WTC11 (cell line): ENCODE data around the gene OLFM3. TPM values are rescaled to one million over a fixed set of nuclear protein-coding genes. Genes with fewer than 3 reads are reported as not detected.

Source experiments
- ATAC-seq: fragments of 200-7000 bp; cut with Tn5 transposase; 2 replicates; pipeline ENCODE4 v1.10.0; 2021; ENCODE audit warnings: mild to moderate bottlenecking, moderate library complexity
- CTCF ChIA-PET: fragments of 300-600 bp; sonication (Branson Sonifier 250); formaldehyde crosslinking; loops from one replicate; lab custom pipeline; 2021; ENCODE audit warnings: antibody characterized with exemption; lab: Charles Lee
- POLR2A ChIA-PET: fragments of 350-600 bp; sonication (Branson Sonifier 250); formaldehyde crosslinking; loops from one replicate; lab custom pipeline; 2021; ENCODE audit warnings: antibody characterized with exemption; lab: Charles Lee
- DNase-seq: peaks from one replicate; pipeline ENCODE4 v3.0.0; 2021; ENCODE audit warnings: low spot score
- H3K27ac Mint-ChIP-seq: 2 replicates; pipeline ENCODE4 v1.8.0; 2021; ENCODE audit warnings: mixed read lengths
- H3K27me3 Mint-ChIP-seq: 2 replicates; pipeline ENCODE4 v1.8.0; 2021; ENCODE audit warnings: low read depth, mild to moderate bottlenecking, moderate library complexity, mixed read lengths
- H3K36me3 Mint-ChIP-seq: 2 replicates; pipeline ENCODE4 v1.8.0; 2021; ENCODE audit warnings: mixed read lengths
- H3K4me1 Mint-ChIP-seq: 2 replicates; pipeline ENCODE4 v1.8.0; 2022; ENCODE audit warnings: mixed read lengths
- H3K4me3 Mint-ChIP-seq: 2 replicates; pipeline ENCODE4 v1.8.0; 2021; ENCODE audit warnings: mild to moderate bottlenecking, moderate library complexity, mixed read lengths
- H3K9me3 Mint-ChIP-seq: 2 replicates; pipeline ENCODE4 v1.8.0; 2021; ENCODE audit warnings: mixed read lengths
- ATF1 ChIP-seq: sonication (generic); formaldehyde crosslinking; IDR thresholded peaks from 2 replicates; pipeline ENCODE4 v1.8.1; 2023; ENCODE audit warnings: mild to moderate bottlenecking, moderate library complexity, missing genetic modification reagents
- CBFB ChIP-seq: sonication (generic); formaldehyde crosslinking; IDR thresholded peaks from 2 replicates; pipeline ENCODE4 v1.8.1; 2022; ENCODE audit warnings: mild to moderate bottlenecking, low read depth, missing genetic modification reagents
- CREM ChIP-seq: sonication (generic); formaldehyde crosslinking; IDR thresholded peaks from 2 replicates; pipeline ENCODE4 v1.8.1; 2022; ENCODE audit warnings: mild to moderate bottlenecking, missing genetic modification reagents, moderate library complexity
- ETV6 ChIP-seq: sonication (generic); formaldehyde crosslinking; IDR thresholded peaks from 2 replicates; pipeline ENCODE4 v1.8.1; 2022; ENCODE audit warnings: mild to moderate bottlenecking, missing genetic modification reagents
- FOXJ3 ChIP-seq: sonication (generic); formaldehyde crosslinking; IDR thresholded peaks from 2 replicates; pipeline ENCODE4 v1.9.0; 2021; ENCODE audit warnings: missing genetic modification reagents, mild to moderate bottlenecking, borderline replicate concordance
- GRHL2 ChIP-seq: fragments of 250-450 bp; sonication (Bioruptor Pico); IDR thresholded peaks from 2 replicates; pipeline ENCODE4 v1.8.0; 2022; ENCODE audit warnings: mild to moderate bottlenecking, moderate library complexity; ENCODE audit not compliant: insufficient replicate concordance, severe bottlenecking
- GTF2I ChIP-seq: fragments of 250-450 bp; sonication (Bioruptor Pico); conservative IDR thresholded peaks from 2 replicates; pipeline ENCODE4 v1.4.0; 2021; ENCODE audit warnings: mild to moderate bottlenecking
- HMGA2 ChIP-seq: fragments of 250-450 bp; sonication (Bioruptor Pico); IDR thresholded peaks from 2 replicates; pipeline ENCODE4 v1.4.0; 2021; ENCODE audit warnings: mild to moderate bottlenecking, moderate library complexity
- JAZF1 ChIP-seq: fragments of 250-450 bp; sonication (Bioruptor Pico); IDR thresholded peaks from 2 replicates; pipeline ENCODE4 v1.9.0; 2021; ENCODE audit warnings: moderate library complexity, mild to moderate bottlenecking, inconsistent platforms
- MXD4 ChIP-seq: fragments of 250-450 bp; sonication (Bioruptor Pico); IDR thresholded peaks from 2 replicates; pipeline ENCODE4 v1.8.0; 2021; ENCODE audit warnings: mild to moderate bottlenecking, moderate library complexity, borderline replicate concordance
- NFYB ChIP-seq: sonication (generic); formaldehyde crosslinking; conservative IDR thresholded peaks from 2 replicates; pipeline ENCODE4 v1.8.0; 2022; ENCODE audit warnings: low read depth, missing genetic modification reagents
- RORB ChIP-seq: fragments of 250-450 bp; sonication (Bioruptor Pico); IDR thresholded peaks from 2 replicates; pipeline ENCODE4 v1.9.0; 2021; ENCODE audit warnings: mild to moderate bottlenecking
- SOX15 ChIP-seq: fragments of 250-450 bp; sonication (Bioruptor Pico); IDR thresholded peaks from 2 replicates; pipeline ENCODE4 v1.9.0; 2021; ENCODE audit warnings: mild to moderate bottlenecking
- TEAD4 ChIP-seq: sonication (generic); formaldehyde crosslinking; IDR thresholded peaks from 2 replicates; pipeline ENCODE4 v1.8.0; 2022; ENCODE audit warnings: mild to moderate bottlenecking, missing genetic modification reagents
- TP53 ChIP-seq: sonication (generic); formaldehyde crosslinking; IDR thresholded peaks from 2 replicates; pipeline ENCODE4 v1.8.1; 2023; ENCODE audit warnings: mild to moderate bottlenecking, missing genetic modification reagents
- ZNF232 ChIP-seq: sonication (generic); formaldehyde crosslinking; IDR thresholded peaks from 2 replicates; pipeline ENCODE4 v1.8.0; 2022; ENCODE audit warnings: mild to moderate bottlenecking, missing genetic modification reagents
- ZNF416 ChIP-seq: fragments of 250-450 bp; sonication (Bioruptor Pico); IDR thresholded peaks from 2 replicates; pipeline ENCODE4 v1.9.0; 2021; ENCODE audit warnings: mild to moderate bottlenecking, inconsistent platforms
- ZNF423 ChIP-seq: fragments of 250-450 bp; sonication (Bioruptor Pico); IDR thresholded peaks from 2 replicates; pipeline ENCODE4 v2.1.2; 2022; ENCODE audit warnings: mild to moderate bottlenecking, moderate library complexity
- total RNA-seq: library from RNA; stranded (reverse); gene quantifications from 3 replicates; pipeline ENCODE4 v1.2.3, GENCODE V29; 2021
- TF ChIP-seq, protein P1 (sequence below): sonication (generic); formaldehyde crosslinking; conservative IDR thresholded peaks from 2 replicates; pipeline ENCODE4 v1.8.1; 2022; ENCODE audit warnings: mild to moderate bottlenecking, missing genetic modification reagents
- TF ChIP-seq, protein P2 (sequence below): sonication (generic); formaldehyde crosslinking; IDR thresholded peaks from 2 replicates; pipeline ENCODE4 v1.8.1; 2023; ENCODE audit warnings: mild to moderate bottlenecking, missing genetic modification reagents
- TF ChIP-seq, protein P3 (sequence below): fragments of 250-450 bp; sonication (Bioruptor Pico); IDR thresholded peaks from 2 replicates; pipeline ENCODE4 v1.9.0; 2021; ENCODE audit warnings: moderate library complexity, mild to moderate bottlenecking, inconsistent platforms, borderline replicate concordance
- TF ChIP-seq, protein P4 (sequence below): sonication (generic); formaldehyde crosslinking; IDR thresholded peaks from 2 replicates; pipeline ENCODE4 v1.8.1; 2023; ENCODE audit warnings: mild to moderate bottlenecking, moderate library complexity, missing genetic modification reagents
- TF ChIP-seq, protein P5 (sequence below): fragments of 200-600 bp; IDR thresholded peaks from 2 replicates; pipeline ENCODE4 v1.8.0; 2022; ENCODE audit warnings: antibody characterized with exemption
- TF ChIP-seq, protein P6 (sequence below): sonication (generic); formaldehyde crosslinking; IDR thresholded peaks from 2 replicates; pipeline ENCODE4 v1.8.0; 2022; ENCODE audit warnings: mild to moderate bottlenecking, missing genetic modification reagents
- TF ChIP-seq, protein P7 (sequence below): sonication (generic); formaldehyde crosslinking; IDR thresholded peaks from 2 replicates; pipeline ENCODE4 v1.8.1; 2023; ENCODE audit warnings: mild to moderate bottlenecking, missing genetic modification reagents, moderate library complexity

Gene OLFM3
- total RNA-seq, 1 experiment from 2014 or later, result 0.37 TPM

DNA sequence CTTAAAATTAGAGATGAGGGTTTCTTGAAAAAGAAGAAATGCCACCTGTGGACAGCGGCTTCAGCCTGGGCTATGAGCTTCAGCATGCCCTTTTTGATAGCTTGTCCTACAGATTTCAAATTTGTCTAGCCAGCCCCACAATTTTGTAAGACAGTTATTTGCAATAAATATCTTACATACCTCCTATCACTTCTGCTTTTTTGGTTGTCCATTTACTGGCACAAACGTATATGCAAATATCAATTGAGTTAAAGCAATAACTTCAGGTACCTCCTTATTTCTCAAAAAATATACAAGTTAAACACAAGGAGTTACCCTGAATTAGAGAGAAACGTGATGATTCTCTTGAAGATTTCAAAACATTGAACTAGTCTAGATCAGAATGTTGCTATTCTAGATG, 53.5 kb downstream of the OLFM3 start:
- no peak for TF ChIP-seq NFYB (CRISPR knock-in tag)
- no peak for TF ChIP-seq ETV6 (CRISPR knock-in tag)
- no peak for TF ChIP-seq SOX15 (CRISPR knock-in tag)
- TF ChIP-seq CREM (CRISPR knock-in tag), result no peak
- TF ChIP-seq, protein P1, sequence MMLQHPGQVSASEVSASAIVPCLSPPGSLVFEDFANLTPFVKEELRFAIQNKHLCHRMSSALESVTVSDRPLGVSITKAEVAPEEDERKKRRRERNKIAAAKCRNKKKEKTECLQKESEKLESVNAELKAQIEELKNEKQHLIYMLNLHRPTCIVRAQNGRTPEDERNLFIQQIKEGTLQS (CRISPR knock-in tag), result no peak
- TF ChIP-seq, protein P2, sequence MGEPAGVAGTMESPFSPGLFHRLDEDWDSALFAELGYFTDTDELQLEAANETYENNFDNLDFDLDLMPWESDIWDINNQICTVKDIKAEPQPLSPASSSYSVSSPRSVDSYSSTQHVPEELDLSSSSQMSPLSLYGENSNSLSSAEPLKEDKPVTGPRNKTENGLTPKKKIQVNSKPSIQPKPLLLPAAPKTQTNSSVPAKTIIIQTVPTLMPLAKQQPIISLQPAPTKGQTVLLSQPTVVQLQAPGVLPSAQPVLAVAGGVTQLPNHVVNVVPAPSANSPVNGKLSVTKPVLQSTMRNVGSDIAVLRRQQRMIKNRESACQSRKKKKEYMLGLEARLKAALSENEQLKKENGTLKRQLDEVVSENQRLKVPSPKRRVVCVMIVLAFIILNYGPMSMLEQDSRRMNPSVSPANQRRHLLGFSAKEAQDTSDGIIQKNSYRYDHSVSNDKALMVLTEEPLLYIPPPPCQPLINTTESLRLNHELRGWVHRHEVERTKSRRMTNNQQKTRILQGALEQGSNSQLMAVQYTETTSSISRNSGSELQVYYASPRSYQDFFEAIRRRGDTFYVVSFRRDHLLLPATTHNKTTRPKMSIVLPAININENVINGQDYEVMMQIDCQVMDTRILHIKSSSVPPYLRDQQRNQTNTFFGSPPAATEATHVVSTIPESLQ (CRISPR knock-in tag), result no peak
- no peak for TF ChIP-seq GTF2I (CRISPR knock-in tag)
- no peak for TF ChIP-seq ZNF423
- TF ChIP-seq TP53 (CRISPR knock-in tag), result no peak
- TF ChIP-seq MXD4 (CRISPR knock-in tag), result no peak
- no peak for TF ChIP-seq HMGA2 (CRISPR knock-in tag)
- TF ChIP-seq, protein P3, sequence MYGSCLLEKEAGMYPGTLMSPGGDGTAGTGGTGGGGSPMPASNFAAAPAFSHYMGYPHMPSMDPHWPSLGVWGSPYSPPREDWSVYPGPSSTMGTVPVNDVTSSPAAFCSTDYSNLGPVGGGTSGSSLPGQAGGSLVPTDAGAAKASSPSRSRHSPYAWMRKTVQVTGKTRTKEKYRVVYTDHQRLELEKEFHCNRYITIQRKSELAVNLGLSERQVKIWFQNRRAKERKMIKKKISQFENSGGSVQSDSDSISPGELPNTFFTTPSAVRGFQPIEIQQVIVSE, result no peak
- TF ChIP-seq ZNF232 (CRISPR knock-in tag), result no peak
- no peak for TF ChIP-seq ZNF416 (CRISPR knock-in tag)
- no peak for TF ChIP-seq JAZF1
- no peak for TF ChIP-seq ATF1 (CRISPR knock-in tag)
- TF ChIP-seq, protein P4, sequence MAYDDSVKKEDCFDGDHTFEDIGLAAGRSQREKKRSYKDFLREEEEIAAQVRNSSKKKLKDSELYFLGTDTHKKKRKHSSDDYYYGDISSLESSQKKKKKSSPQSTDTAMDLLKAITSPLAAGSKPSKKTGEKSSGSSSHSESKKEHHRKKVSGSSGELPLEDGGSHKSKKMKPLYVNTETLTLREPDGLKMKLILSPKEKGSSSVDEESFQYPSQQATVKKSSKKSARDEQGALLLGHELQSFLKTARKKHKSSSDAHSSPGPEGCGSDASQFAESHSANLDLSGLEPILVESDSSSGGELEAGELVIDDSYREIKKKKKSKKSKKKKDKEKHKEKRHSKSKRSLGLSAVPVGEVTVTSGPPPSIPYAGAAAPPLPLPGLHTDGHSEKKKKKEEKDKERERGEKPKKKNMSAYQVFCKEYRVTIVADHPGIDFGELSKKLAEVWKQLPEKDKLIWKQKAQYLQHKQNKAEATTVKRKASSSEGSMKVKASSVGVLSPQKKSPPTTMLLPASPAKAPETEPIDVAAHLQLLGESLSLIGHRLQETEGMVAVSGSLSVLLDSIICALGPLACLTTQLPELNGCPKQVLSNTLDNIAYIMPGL (CRISPR knock-in tag), result no peak
- TF ChIP-seq, protein P5, sequence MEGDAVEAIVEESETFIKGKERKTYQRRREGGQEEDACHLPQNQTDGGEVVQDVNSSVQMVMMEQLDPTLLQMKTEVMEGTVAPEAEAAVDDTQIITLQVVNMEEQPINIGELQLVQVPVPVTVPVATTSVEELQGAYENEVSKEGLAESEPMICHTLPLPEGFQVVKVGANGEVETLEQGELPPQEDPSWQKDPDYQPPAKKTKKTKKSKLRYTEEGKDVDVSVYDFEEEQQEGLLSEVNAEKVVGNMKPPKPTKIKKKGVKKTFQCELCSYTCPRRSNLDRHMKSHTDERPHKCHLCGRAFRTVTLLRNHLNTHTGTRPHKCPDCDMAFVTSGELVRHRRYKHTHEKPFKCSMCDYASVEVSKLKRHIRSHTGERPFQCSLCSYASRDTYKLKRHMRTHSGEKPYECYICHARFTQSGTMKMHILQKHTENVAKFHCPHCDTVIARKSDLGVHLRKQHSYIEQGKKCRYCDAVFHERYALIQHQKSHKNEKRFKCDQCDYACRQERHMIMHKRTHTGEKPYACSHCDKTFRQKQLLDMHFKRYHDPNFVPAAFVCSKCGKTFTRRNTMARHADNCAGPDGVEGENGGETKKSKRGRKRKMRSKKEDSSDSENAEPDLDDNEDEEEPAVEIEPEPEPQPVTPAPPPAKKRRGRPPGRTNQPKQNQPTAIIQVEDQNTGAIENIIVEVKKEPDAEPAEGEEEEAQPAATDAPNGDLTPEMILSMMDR, result no peak
- TF ChIP-seq, protein P6, sequence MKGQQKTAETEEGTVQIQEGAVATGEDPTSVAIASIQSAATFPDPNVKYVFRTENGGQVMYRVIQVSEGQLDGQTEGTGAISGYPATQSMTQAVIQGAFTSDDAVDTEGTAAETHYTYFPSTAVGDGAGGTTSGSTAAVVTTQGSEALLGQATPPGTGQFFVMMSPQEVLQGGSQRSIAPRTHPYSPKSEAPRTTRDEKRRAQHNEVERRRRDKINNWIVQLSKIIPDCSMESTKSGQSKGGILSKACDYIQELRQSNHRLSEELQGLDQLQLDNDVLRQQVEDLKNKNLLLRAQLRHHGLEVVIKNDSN (CRISPR knock-in tag), result no peak
- Mint-ChIP-seq H3K36me3 (no peaks in the 10 kb centered on the region), H3K27ac (no peak overlapping the region), H3K4me1 (no peaks in the 10 kb centered on the region), H3K4me3 (no peak overlapping the region), H3K27me3 (no peaks in the 10 kb centered on the region), H3K9me3 (no peaks in the 10 kb centered on the region)
- DNase-seq (no peak), ATAC-seq (no peak)
- POLR2A ChIA-PET, result interaction anchor here (0.6 kb wide), 1 partner anchor 22 kb away, joined by 5 read pairs; no protein-coding TSS in a partner anchor
- CTCF ChIA-PET, result no interaction called here

DNA sequence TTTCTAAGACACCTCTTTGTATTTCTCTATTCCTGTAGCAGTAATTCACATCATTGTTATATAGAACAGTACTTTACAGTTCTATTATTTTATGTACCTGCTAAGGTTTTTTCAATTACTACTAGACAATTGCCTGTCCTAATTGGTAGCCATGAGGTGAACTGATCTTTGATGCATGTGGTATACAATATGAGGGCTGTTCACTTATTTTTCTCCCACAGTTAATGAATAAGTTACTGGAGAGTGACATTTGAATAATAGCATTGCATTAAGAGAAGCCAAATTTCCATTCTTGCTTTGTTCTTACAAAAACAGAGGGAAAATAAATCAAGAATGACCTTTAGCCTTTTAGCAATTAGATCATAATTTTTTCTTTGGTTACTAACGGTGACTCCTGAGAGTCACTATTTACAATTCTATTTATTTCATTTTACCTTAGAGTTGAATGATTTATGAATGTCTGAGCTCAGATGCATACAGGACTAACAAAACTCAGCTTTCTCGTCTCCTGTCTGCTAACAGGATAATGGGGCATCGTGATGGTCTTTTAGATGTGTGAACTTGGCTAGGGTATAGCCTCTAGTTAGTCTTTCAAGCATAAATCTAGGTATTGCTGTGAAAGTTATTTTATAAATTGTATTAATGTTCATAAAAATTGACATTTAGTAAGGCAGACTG, 54.1 kb downstream of the OLFM3 start:
- ATAC-seq, result no peak
- POLR2A ChIA-PET, result interaction anchor here (0.6 kb wide), 1 partner anchor 21 kb away, joined by 5 read pairs; no protein-coding TSS in a partner anchor
- CTCF ChIA-PET, result no interaction called here
- Mint-ChIP-seq H3K4me3 (no peak overlapping the region), H3K9me3 (no peaks in the 10 kb centered on the region), H3K36me3 (no peaks in the 10 kb centered on the region), H3K27me3 (no peaks in the 10 kb centered on the region), H3K27ac (no peak overlapping the region), H3K4me1 (no peaks in the 10 kb centered on the region)
- no peak for DNase-seq
- TF ChIP-seq CBFB (no peak), RORB (CRISPR knock-in tag) (no peak), MXD4 (CRISPR knock-in tag) (no peak), FOXJ3 (CRISPR knock-in tag) (no peak), GTF2I (CRISPR knock-in tag) (no peak), TEAD4 (CRISPR knock-in tag) (no peak), GRHL2 (no peak)
- TF ChIP-seq, protein P7, sequence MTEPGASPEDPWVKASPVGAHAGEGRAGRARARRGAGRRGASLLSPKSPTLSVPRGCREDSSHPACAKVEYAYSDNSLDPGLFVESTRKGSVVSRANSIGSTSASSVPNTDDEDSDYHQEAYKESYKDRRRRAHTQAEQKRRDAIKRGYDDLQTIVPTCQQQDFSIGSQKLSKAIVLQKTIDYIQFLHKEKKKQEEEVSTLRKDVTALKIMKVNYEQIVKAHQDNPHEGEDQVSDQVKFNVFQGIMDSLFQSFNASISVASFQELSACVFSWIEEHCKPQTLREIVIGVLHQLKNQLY (CRISPR knock-in tag), result no peak
- TF ChIP-seq, protein P1 (CRISPR knock-in tag), result no peak
